Peyer's patch (tissue), 4 donors: ENCODE data around the gene CD44. TPM values are rescaled to one million over a fixed set of nuclear protein-coding genes. Genes with fewer than 3 reads are reported as not detected.

Experiments used
- DNase-seq, 3 donors: peaks; one replicate each; pipeline ENCODE4 v3.0.0-alpha.2; 2017 to 2019
- H3K27ac ChIP-seq, 4 donors: fragments of 200-600 bp; sonication (generic); one replicate each; pipeline ENCODE4 v1.5.1; 2016 to 2019
- H3K27me3 ChIP-seq, 2 donors: fragments of 200-600 bp; sonication (generic); one replicate each; pipeline ENCODE4 v1.5.1; 2019
- H3K36me3 ChIP-seq, 3 donors: fragments of 200-600 bp; sonication (generic); one replicate each; pipeline ENCODE4 v1.5.1; 2016 to 2019
- H3K4me1 ChIP-seq, 4 donors: fragments of 200-600 bp; sonication (generic); one replicate each; pipeline ENCODE4 v1.5.1; 2016 to 2019
- H3K4me3 ChIP-seq, 4 donors: fragments of 200-600 bp; sonication (generic); 1 replicate in 3 of 4; 2 replicates in 1 of 4; pipeline ENCODE4 v1.5.1; 2016 to 2019; ENCODE audit warnings: mild to moderate bottlenecking in 1 of 4
- H3K9me3 ChIP-seq, 4 donors: fragments of 200-600 bp; sonication (generic); one replicate each; pipeline ENCODE4 v1.5.1; 2016 to 2019; ENCODE audit warnings: mild to moderate bottlenecking in 1 of 4
- POLR2A ChIP-seq, 2 donors: fragments of 450-650 bp; IDR thresholded peaks; one replicate each; pipeline ENCODE4 v1.5.1; 2017; ENCODE audit warnings: antibody characterized with exemption in 2 of 2, mild to moderate bottlenecking in 2 of 2, moderate library complexity in 2 of 2
- total RNA-seq, 4 donors: library from RNA; depleted of rRNA; stranded (reverse); fragments of >200 nt; gene quantifications; one replicate each; pipeline ENCODE4 v1.1.0, GENCODE V29; 2016
- TF ChIP-seq, protein P1 (sequence below), 6 experiments: fragments of 450-650 bp in 4 of 6; fragments of 200-600 bp in 2 of 6; sonication (generic) in 1 of 6; IDR thresholded peaks; one replicate each; pipeline ENCODE4 v1.5.1; 2017 to 2019; ENCODE audit warnings: antibody characterized with exemption in 6 of 6, mild to moderate bottlenecking in 3 of 6, moderate library complexity in 1 of 6

CD44 gene
- total RNA-seq, 4 donors from 2014 or later, result 71.6 to 412 (median 130) TPM

GRCh38 chr11:35190804-35191348 is 51.9 kb downstream of the CD44 start:
- no peaks in the 10 kb centered on the region for H3K9me3 ChIP-seq
- H3K4me1 ChIP-seq, result peaks cover 0 to 12% (median 0%) of the 10 kb centered on the region in 4 donors
- no peak overlapping the region for H3K4me3 ChIP-seq
- peak overlapping the region in 1 of 4 donors; percentile 65 for H3K27ac ChIP-seq
- DNase-seq, result no peak
- H3K27me3 ChIP-seq, result no peaks in the 10 kb centered on the region
- no peak for TF ChIP-seq POLR2A (IDR thresholded peaks at IDR 0.05)
- TF ChIP-seq, protein P1, sequence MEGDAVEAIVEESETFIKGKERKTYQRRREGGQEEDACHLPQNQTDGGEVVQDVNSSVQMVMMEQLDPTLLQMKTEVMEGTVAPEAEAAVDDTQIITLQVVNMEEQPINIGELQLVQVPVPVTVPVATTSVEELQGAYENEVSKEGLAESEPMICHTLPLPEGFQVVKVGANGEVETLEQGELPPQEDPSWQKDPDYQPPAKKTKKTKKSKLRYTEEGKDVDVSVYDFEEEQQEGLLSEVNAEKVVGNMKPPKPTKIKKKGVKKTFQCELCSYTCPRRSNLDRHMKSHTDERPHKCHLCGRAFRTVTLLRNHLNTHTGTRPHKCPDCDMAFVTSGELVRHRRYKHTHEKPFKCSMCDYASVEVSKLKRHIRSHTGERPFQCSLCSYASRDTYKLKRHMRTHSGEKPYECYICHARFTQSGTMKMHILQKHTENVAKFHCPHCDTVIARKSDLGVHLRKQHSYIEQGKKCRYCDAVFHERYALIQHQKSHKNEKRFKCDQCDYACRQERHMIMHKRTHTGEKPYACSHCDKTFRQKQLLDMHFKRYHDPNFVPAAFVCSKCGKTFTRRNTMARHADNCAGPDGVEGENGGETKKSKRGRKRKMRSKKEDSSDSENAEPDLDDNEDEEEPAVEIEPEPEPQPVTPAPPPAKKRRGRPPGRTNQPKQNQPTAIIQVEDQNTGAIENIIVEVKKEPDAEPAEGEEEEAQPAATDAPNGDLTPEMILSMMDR (IDR thresholded peaks at IDR 0.05), result no peak
- peaks cover 0 to 33% (median 0%) of the 10 kb centered on the region in 3 donors for H3K36me3 ChIP-seq

GRCh38 chr11:35192347-35192746 is 53.4 kb downstream of the CD44 start:
- H3K4me1 ChIP-seq, result peaks cover 0 to 12% (median 0%) of the 10 kb centered on the region in 4 donors
- no peaks in the 10 kb centered on the region for H3K9me3 ChIP-seq
- TF ChIP-seq, protein P1 (IDR thresholded peaks at IDR 0.05), result no peak
- TF ChIP-seq POLR2A (IDR thresholded peaks at IDR 0.05), result no peak
- H3K27me3 ChIP-seq, result no peaks in the 10 kb centered on the region
- DNase-seq, result peak in 2 of 3 donors; percentile 54 to 69
- H3K4me3 ChIP-seq, result no peak overlapping the region
- peak overlapping the region in 1 of 4 donors; percentile 65 for H3K27ac ChIP-seq
- peaks cover 0 to 39% (median 0%) of the 10 kb centered on the region in 3 donors for H3K36me3 ChIP-seq

GRCh38 chr11:35193767-35194166 is 54.8 kb downstream of the CD44 start:
- TF ChIP-seq, protein P1 (IDR thresholded peaks at IDR 0.05), result no peak
- TF ChIP-seq POLR2A (IDR thresholded peaks at IDR 0.05), result no peak
- H3K4me1 ChIP-seq, result peaks cover 0 to 12% (median 0%) of the 10 kb centered on the region in 4 donors
- no peak overlapping the region for H3K4me3 ChIP-seq
- H3K36me3 ChIP-seq, result peaks cover 0 to 40% (median 0%) of the 10 kb centered on the region in 3 donors
- no peak overlapping the region for H3K27ac ChIP-seq
- DNase-seq, result peak in 1 of 3 donors; percentile 52
- no peaks in the 10 kb centered on the region for H3K9me3 ChIP-seq
- no peaks in the 10 kb centered on the region for H3K27me3 ChIP-seq

DNA sequence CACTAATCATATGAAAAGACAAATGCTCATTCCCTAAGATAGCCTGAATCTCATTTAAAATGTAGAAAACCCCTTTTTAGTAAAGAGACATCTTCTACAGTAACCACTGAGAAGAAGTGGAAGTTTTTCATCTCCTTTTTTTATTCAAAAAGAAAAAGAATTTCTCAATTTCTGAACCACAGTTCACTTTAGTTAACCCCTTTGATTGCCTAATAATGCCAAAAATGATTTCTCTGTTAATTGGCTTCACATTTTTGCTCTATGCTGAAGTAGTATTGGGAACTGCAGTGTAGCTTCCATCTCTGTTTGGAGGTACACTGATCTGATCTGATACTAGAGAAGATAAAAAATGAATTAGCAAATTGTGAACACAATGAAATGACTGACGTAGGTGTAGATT is 58.3 kb downstream of the CD44 start:
- Histone ChIP-seq H3K36me3 (peaks cover 0 to 39% (median 0%) of the 10 kb centered on the region in 3 donors), H3K27ac (no peak overlapping the region), H3K4me3 (no peak overlapping the region), H3K27me3 (no peaks in the 10 kb centered on the region), H3K4me1 (peaks cover 0 to 8% (median 0%) of the 10 kb centered on the region in 4 donors), H3K9me3 (no peaks in the 10 kb centered on the region)
- TF ChIP-seq, protein P1 (IDR thresholded peaks at IDR 0.05), result no peak
- no peak for TF ChIP-seq POLR2A (IDR thresholded peaks at IDR 0.05)
- DNase-seq, result no peak

DNA sequence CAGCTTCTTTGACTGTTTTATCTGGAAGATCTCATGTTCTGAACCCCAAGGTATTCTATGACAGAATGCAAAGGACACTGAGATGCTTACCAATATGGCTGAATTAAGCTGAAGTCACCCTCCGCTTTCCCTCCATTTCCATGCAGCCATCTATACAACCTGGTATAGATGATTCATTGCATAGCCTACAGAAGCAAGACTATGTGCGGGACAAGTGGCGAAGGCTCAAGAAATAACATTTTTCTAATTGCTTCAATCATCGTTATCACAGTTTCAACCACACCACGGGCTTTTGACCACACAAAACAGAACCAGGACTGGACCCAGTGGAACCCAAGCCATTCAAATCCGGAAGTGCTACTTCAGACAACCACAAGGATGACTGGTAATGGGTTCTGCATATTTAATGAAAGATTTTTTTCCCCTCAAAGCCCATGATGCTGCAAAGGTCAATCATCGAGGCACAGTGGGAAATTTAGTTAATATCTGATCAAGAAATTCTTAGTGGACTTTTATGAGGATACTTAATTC is 61.9 kb downstream of the CD44 start:
- Histone ChIP-seq H3K36me3 (peaks cover 0 to 44% (median 0%) of the 10 kb centered on the region in 3 donors), H3K27ac (no peak overlapping the region), H3K27me3 (no peaks in the 10 kb centered on the region), H3K9me3 (no peaks in the 10 kb centered on the region), H3K4me3 (no peak overlapping the region), H3K4me1 (no peaks in the 10 kb centered on the region)
- DNase-seq, result no peak
- no peak for TF ChIP-seq POLR2A (IDR thresholded peaks at IDR 0.05)
- TF ChIP-seq, protein P1 (IDR thresholded peaks at IDR 0.05), result no peak
